Upper lobe of left lung (tissue), 6 donors: Measurements from ENCODE around the gene FOXE1. TPM values are rescaled to one million over a fixed set of nuclear protein-coding genes. Genes with fewer than 3 reads are reported as not detected.

Experiments
- ATAC-seq, 2 donors: fragments of 200-7000 bp; cut with Tn5 transposase; one replicate each; pipeline ENCODE4 v1.9.1; 2022; ENCODE audit warnings: mild to moderate bottlenecking in 2 of 2, moderate library complexity in 2 of 2; ENCODE audit not compliant: low FRiP score in 2 of 2
- DNase-seq, 2 donors: peaks; one replicate each; pipeline ENCODE4 v3.0.0-alpha.2; 2019 to 2020
- H3K27ac ChIP-seq, 4 donors: fragments of 200-600 bp; sonication (generic); one replicate each; pipeline ENCODE4 v1.5.1; 2016 to 2019
- H3K27me3 ChIP-seq, 4 donors: fragments of 200-600 bp; sonication (generic); one replicate each; pipeline ENCODE4 v1.5.1; 2017 to 2019
- H3K36me3 ChIP-seq, 4 donors: fragments of 200-600 bp; sonication (generic); one replicate each; pipeline ENCODE4 v1.5.1; 2016 to 2019
- H3K4me1 ChIP-seq, 4 donors: fragments of 200-600 bp; sonication (generic); one replicate each; pipeline ENCODE4 v1.5.1; 2018 to 2019
- H3K4me3 ChIP-seq, 4 donors: fragments of 200-600 bp; sonication (generic); one replicate each; pipeline ENCODE4 v1.5.1; 2017 to 2019; ENCODE audit warnings: mild to moderate bottlenecking in 2 of 4, moderate library complexity in 1 of 4
- H3K9me3 ChIP-seq, 4 donors: fragments of 200-600 bp; sonication (generic); one replicate each; pipeline ENCODE4 v1.5.1; 2018 to 2019
- EP300 ChIP-seq, 4 donors: sonication (generic); formaldehyde crosslinking; IDR thresholded peaks; one replicate each; pipeline ENCODE4 v1.5.1; 2017; ENCODE audit warnings: antibody characterized with exemption in 4 of 4, control low read depth in 2 of 4
- POLR2A ChIP-seq, 4 donors: fragments of 450-650 bp; IDR thresholded peaks; one replicate each; pipeline ENCODE4 v1.5.1; 2016 to 2017; ENCODE audit warnings: antibody characterized with exemption in 4 of 4, mild to moderate bottlenecking in 2 of 4
- POLR2AphosphoS5 ChIP-seq, 2 donors: sonication (generic); formaldehyde crosslinking; IDR thresholded peaks; one replicate each; pipeline ENCODE4 v1.5.1; 2017; ENCODE audit warnings: antibody characterized with exemption in 2 of 2
- WGBS, 2 donors: methylation state at CpG; one replicate each; pipeline ENCODE4 v1.1.5; 2017 to 2018; 5-methylcytosine and 5-hydroxymethylcytosine counted together
- total RNA-seq, 6 donors: library from RNA; depleted of rRNA in 4 of 6; stranded (reverse); fragments of >200 nt in 4 of 6; gene quantifications; one replicate each; pipeline versions ENCODE4 v1.1.0 to v1.2.1, GENCODE V29; 2016 to 2021
- TF ChIP-seq, protein P1 (sequence below), 6 experiments: fragments of 450-650 bp in 4 of 6; fragments of 200-600 bp in 2 of 6; sonication (generic) in 2 of 6; IDR thresholded peaks; one replicate each; pipeline ENCODE4 v1.5.1; 2016 to 2019; ENCODE audit warnings: antibody characterized with exemption in 6 of 6
- donor health status: DM: no; HTN: no; CAD: no; lungs with moderate emphysema.
- donor health status: DM: no; HTN: yes; CAD: no; lungs with severe emphysema.

FOXE1 gene
- total RNA-seq, 6 donors from 2014 or later: 1.8 TPM; not detected in 5

DNA sequence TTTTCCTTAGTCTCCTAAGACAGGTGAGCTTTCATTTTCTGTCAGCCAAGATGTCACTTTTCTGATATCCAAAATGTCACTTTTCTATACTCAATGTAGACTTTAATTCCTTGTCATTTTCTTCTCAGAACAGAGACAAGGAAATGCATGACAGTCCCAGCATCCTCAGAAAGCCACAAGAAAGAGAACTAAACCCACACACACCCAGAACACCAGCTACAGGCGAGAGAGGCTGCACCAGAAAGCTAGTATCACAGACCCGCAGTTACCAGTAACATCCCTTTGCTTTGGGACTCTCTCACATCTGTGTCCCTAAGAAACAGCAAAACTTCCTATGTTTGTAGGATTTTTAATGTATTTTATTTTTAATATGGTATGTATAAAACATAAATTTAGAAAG, 52.2 kb downstream of the FOXE1 start:
- Histone ChIP-seq H3K4me1 (peaks cover 6 to 34% (median 22%) of the 10 kb centered on the region in 4 donors), H3K27ac (peak overlapping the region in 3 of 4 donors; percentile 74 to 85 (median 76)), H3K27me3 (no peaks in the 10 kb centered on the region), H3K4me3 (no peak overlapping the region), H3K9me3 (no peaks in the 10 kb centered on the region), H3K36me3 (peaks cover 0 to 48% (median 20%) of the 10 kb centered on the region in 4 donors)
- WGBS, 2 donors: 68 to 77% methylated on average over 2 of the region's 2 CpGs
- TF ChIP-seq, protein P1, sequence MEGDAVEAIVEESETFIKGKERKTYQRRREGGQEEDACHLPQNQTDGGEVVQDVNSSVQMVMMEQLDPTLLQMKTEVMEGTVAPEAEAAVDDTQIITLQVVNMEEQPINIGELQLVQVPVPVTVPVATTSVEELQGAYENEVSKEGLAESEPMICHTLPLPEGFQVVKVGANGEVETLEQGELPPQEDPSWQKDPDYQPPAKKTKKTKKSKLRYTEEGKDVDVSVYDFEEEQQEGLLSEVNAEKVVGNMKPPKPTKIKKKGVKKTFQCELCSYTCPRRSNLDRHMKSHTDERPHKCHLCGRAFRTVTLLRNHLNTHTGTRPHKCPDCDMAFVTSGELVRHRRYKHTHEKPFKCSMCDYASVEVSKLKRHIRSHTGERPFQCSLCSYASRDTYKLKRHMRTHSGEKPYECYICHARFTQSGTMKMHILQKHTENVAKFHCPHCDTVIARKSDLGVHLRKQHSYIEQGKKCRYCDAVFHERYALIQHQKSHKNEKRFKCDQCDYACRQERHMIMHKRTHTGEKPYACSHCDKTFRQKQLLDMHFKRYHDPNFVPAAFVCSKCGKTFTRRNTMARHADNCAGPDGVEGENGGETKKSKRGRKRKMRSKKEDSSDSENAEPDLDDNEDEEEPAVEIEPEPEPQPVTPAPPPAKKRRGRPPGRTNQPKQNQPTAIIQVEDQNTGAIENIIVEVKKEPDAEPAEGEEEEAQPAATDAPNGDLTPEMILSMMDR (IDR thresholded peaks at IDR 0.05): no peak
- TF ChIP-seq POLR2A (IDR thresholded peaks at IDR 0.05) (no peak), EP300 (IDR thresholded peaks at IDR 0.05) (no peak), POLR2AphosphoS5 (IDR thresholded peaks at IDR 0.05) (no peak)
- DNase-seq: no peak
- ATAC-seq: no peak

Other genes starting within 250 kb of the FOXE1 start
- 10 to 100 TPM; 10.4 to 26.0 (median 21.0) TPM for gene TSTD2, start 219.9 kb upstream of the FOXE1 start, total RNA-seq
- gene NCBP1, start 219.4 kb upstream of the FOXE1 start, total RNA-seq: 10 to 100 TPM; 16.3 to 51.3 (median 22.1) TPM
- gene XPA, start 155.9 kb upstream of the FOXE1 start, total RNA-seq: 10 to 100 TPM; 10.4 to 26.8 (median 11.5) TPM
- 10 to 100 TPM; 18.1 to 68.1 (median 37.7) TPM for gene TRMO, start 69.3 kb downstream of the FOXE1 start, total RNA-seq
- gene HEMGN, start 84.9 kb downstream of the FOXE1 start, total RNA-seq: 1 to 10 TPM in 2 of 6 donors, under 1 TPM in 4; 0.26 to 3.0 (median 0.51) TPM
- gene ANP32B, start 130.1 kb downstream of the FOXE1 start, total RNA-seq: 100 to 1,000 TPM in 2 of 6 donors, 10 to 100 TPM in 4; 34.1 to 116 (median 66.0) TPM
- 10 to 100 TPM; 41.4 to 75.5 (median 60.7) TPM for gene NANS, start 203.5 kb downstream of the FOXE1 start, total RNA-seq